Activated CD4-positive, alpha-beta memory T cell treated with anti-CD3 and anti-CD28 coated beads, Interleukin-2, amount 10 ng/mL, durations not matched to agents 7 days and 5 days (primary cell): ENCODE results near the gene COL6A2. TPM values are rescaled to one million over a fixed set of nuclear protein-coding genes. Genes with fewer than 3 reads are reported as not detected.
A peak's percentile ranks its signal among the peaks of the same experiment; 100 is the strongest.
"Not testable (repeated sequence)": the region's sequence is repeated elsewhere in the genome, so short reads cannot be mapped to it uniquely, and the experiment has no call there.

Source experiments
- CTCF ChIA-PET: fragments of 350-600 bp; sonication (Branson Sonifier 250); formaldehyde crosslinking; loops from one replicate; lab custom pipeline; 2021; ENCODE audit warnings: antibody characterized with exemption, inconsistent platforms; lab: Charles Lee
- POLR2A ChIA-PET: fragments of 350-600 bp; sonication (Branson Sonifier 250); formaldehyde crosslinking; loops from one replicate; lab custom pipeline; 2021; ENCODE audit warnings: antibody characterized with exemption; lab: Charles Lee
- DNase-seq: peaks from one replicate; pipeline ENCODE4 v3.0.0-alpha.2; 2020
- H3K27ac Mint-ChIP-seq: one replicate; pipeline ENCODE4 v1.8.0; 2021; ENCODE audit warnings: mild to moderate bottlenecking, mixed read lengths
- H3K27me3 Mint-ChIP-seq: one replicate; pipeline ENCODE4 v1.8.0; 2021; ENCODE audit warnings: mixed read lengths
- H3K36me3 Mint-ChIP-seq: one replicate; pipeline ENCODE4 v1.8.0; 2021; ENCODE audit warnings: low read depth, mixed read lengths
- H3K4me1 Mint-ChIP-seq: one replicate; pipeline ENCODE4 v1.8.0; 2021; ENCODE audit warnings: mixed read lengths
- H3K4me3 Mint-ChIP-seq: one replicate; pipeline ENCODE4 v1.8.0; 2021; ENCODE audit warnings: mild to moderate bottlenecking, mixed read lengths
- H3K9me3 Mint-ChIP-seq: one replicate; pipeline ENCODE4 v1.8.0; 2021; ENCODE audit warnings: mixed read lengths
- total RNA-seq, 2 experiments: library from RNA; stranded (reverse); gene quantifications; one replicate each; pipeline ENCODE4 v1.2.3, GENCODE V29; 2021

COL6A2 gene
- total RNA-seq, 2 experiments from 2014 or later = 1.1 to 1.6 TPM

- Mint-ChIP-seq H3K36me3 (no peaks in the 10 kb centered on the region), H3K27ac (no peak overlapping the region), H3K4me1 (peaks cover 6% of the 10 kb centered on the region), H3K9me3 (peaks cover 17% of the 10 kb centered on the region), H3K4me3 (no peak overlapping the region), H3K27me3 (peaks cover 6% of the 10 kb centered on the region)
- no peak for DNase-seq
- ChIA-PET POLR2A (no interaction called here), CTCF (no interaction called here)
These were observed 41.4 kb upstream of the COL6A2 start for GRCh38 chr21:46056450-46056903.

DNA sequence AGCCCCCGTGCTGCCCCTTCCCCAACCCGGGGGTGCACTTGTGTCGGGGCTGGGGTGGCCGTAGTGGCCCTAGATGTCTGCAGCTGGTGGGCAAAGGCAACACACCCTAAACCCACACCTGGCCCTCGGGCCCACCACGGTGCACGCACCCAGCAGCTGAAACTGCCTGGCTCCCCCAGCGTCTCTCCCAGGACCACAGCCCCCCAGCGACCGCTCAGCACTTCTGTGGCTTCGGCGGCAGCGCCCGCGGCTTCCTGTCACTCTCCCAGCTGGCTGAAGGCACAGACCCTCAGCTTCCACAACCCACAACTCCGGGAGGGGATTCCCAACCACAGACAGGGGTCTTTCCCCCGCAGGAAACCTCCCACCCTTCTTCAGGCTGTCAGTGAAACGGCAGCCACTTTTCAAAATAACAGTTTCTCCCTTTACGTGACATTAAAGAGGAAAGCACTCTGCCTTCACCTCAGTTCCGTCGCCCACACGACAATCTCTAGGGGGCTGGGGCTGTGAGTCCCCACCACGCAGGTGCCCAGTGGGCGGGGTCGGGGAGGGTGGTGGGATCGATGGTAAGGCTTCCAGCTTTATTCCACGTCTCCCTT is 40.7 kb upstream of the COL6A2 start:
- H3K4me3 Mint-ChIP-seq = no peak overlapping the region

DNA sequence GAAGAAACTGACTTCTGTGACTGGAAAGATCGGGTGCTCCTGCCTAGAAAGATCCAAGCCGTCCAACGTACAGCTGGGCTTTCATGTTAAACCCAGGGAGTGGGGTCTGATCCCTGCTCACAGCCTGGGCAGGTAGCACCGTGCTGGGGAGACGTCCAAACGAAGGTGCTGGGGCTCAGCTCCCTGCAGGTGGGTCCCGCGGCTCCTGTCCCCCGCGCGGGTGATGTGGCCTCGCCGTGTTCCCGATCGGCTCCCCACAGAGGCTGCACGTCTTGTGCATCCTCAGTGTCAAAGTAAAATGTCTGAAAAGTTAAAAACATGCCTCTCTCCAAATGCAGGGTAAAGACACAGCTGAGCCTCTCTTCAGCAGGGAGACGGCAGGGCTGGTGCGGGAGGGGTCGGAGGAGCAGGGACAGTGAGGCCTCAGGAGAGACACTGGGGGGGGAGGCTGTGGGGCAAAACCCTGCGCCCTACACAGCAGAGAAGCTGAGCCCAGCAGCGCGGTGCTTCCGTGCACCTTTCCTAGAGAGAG is 40.1 kb upstream of the COL6A2 start:
- ChIA-PET POLR2A (no interaction called here), CTCF (no interaction called here)

More for the DNA sequence above, 40.7 kb upstream of the COL6A2 start:
- CTCF ChIA-PET = no interaction called here
- POLR2A ChIA-PET = no interaction called here
- no peaks in the 10 kb centered on the region for H3K36me3 Mint-ChIP-seq
- H3K27me3 Mint-ChIP-seq = peaks cover 9% of the 10 kb centered on the region
- H3K4me1 Mint-ChIP-seq = peaks cover 6% of the 10 kb centered on the region
- H3K9me3 Mint-ChIP-seq = peaks cover 19% of the 10 kb centered on the region
- no peak for DNase-seq
- no peak overlapping the region for H3K27ac Mint-ChIP-seq

GRCh38 chr21:46058431-46059145 is 39.3 kb upstream of the COL6A2 start:
- Mint-ChIP-seq H3K36me3 (no peaks in the 10 kb centered on the region), H3K4me1 (peaks cover 6% of the 10 kb centered on the region), H3K27ac (no peak overlapping the region), H3K9me3 (peaks cover 19% of the 10 kb centered on the region), H3K4me3 (no peak overlapping the region), H3K27me3 (peaks cover 9% of the 10 kb centered on the region)
- ChIA-PET CTCF (no interaction called here), POLR2A (no interaction called here)
- no peak for DNase-seq

More for the DNA sequence above, 40.1 kb upstream of the COL6A2 start:
- Mint-ChIP-seq H3K4me1 (peaks cover 6% of the 10 kb centered on the region), H3K27me3 (peaks cover 9% of the 10 kb centered on the region), H3K4me3 (no peak overlapping the region), H3K9me3 (peaks cover 19% of the 10 kb centered on the region), H3K27ac (no peak overlapping the region), H3K36me3 (no peaks in the 10 kb centered on the region)
- no peak for DNase-seq

- Mint-ChIP-seq H3K36me3 (no peaks in the 10 kb centered on the region), H3K9me3 (peaks cover 19% of the 10 kb centered on the region), H3K4me3 (no peak overlapping the region), H3K4me1 (peaks cover 6% of the 10 kb centered on the region), H3K27ac (no peak overlapping the region), H3K27me3 (peaks cover 9% of the 10 kb centered on the region)
- POLR2A ChIA-PET = no interaction called here
- no peak for DNase-seq
- CTCF ChIA-PET = no interaction called here
These were observed 38.7 kb upstream of the COL6A2 start for GRCh38 chr21:46059195-46059594.

- DNase-seq, H3K4me1 Mint-ChIP-seq, H3K27ac Mint-ChIP-seq, H3K36me3 Mint-ChIP-seq, H3K27me3 Mint-ChIP-seq, POLR2A ChIA-PET, CTCF ChIA-PET, H3K4me3 Mint-ChIP-seq: not testable (repeated sequence)
- peaks cover 19% of the 10 kb centered on the region for H3K9me3 Mint-ChIP-seq
These were observed 38.0 kb upstream of the COL6A2 start for GRCh38 chr21:46059711-46060455.

- ChIA-PET POLR2A (no interaction called here), CTCF (no interaction called here)
- Mint-ChIP-seq H3K4me3 (no peak overlapping the region), H3K4me1 (peaks cover 6% of the 10 kb centered on the region), H3K27ac (no peak overlapping the region), H3K27me3 (peaks cover 9% of the 10 kb centered on the region), H3K36me3 (no peaks in the 10 kb centered on the region), H3K9me3 (peaks cover 19% of the 10 kb centered on the region)
- no peak for DNase-seq
These were observed 37.3 kb upstream of the COL6A2 start for GRCh38 chr21:46060596-46061061.

DNA sequence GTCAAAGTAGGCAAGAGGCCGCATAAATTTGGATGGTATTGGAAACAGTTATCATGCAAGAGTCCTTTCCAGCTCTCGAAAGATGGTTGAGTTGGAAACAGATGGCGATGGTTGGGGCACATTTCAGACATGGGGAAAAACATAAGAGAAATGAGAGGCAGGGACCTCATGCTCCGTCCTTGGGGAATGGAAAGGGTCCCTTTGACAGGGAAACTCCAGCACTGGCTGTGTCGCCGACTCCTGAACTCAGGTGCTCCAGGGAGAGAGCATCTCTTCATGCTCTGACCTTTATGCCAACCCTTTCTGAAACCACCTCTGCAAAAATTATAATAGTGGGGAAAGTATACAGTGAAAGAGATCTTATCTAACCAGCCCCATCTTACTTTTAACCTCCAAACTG is 36.8 kb upstream of the COL6A2 start:
- DNase-seq = no peak
- H3K27ac Mint-ChIP-seq = no peak overlapping the region

DNA sequence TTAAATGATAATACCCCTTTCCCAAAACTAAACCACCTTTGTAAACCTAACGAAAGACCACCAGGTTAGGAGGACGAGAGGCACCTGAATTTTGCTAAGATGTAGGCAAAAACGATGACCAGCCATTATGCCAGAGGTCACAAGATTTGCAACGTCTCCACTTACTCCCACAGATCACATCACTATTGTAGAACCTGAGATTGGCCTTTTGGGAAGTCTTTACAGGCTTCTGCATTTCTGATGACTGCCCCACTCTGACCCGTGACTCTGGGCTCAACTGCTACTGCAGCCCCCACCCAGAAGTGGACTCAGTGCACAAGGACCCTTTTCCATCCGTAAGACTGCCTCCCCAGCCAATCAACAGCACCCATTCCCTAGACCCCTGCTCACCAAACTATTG is 36.4 kb upstream of the COL6A2 start:
- DNase-seq = no peak
- CTCF ChIA-PET = no interaction called here

More for the DNA sequence above, 36.8 kb upstream of the COL6A2 start:
- Mint-ChIP-seq H3K27me3 (peaks cover 10% of the 10 kb centered on the region), H3K9me3 (peaks cover 19% of the 10 kb centered on the region), H3K4me1 (peaks cover 6% of the 10 kb centered on the region), H3K36me3 (no peaks in the 10 kb centered on the region), H3K4me3 (no peak overlapping the region)
- CTCF ChIA-PET = no interaction called here
- POLR2A ChIA-PET = no interaction called here

DNA sequence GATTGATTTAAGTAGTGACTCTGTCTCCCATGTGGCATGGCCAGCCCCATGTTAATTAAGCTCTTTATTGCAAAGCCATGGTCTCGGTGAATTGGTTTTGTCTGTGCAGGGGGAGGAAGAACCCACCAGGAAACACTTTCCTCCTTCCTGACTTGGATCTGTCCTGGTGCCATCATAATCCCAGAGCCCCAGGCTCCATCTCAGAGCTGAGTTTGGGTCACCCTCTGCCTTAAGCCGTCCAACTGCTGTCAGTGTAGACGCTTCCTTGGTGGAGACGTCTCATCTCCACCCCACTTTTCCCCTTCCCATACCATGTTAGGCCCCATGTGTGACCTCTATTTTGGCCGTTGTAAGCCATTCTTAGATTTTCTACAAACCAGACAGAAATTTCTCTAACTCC is 36.0 kb upstream of the COL6A2 start:
- Mint-ChIP-seq H3K27ac (no peak overlapping the region), H3K9me3 (peaks cover 19% of the 10 kb centered on the region), H3K36me3 (no peaks in the 10 kb centered on the region), H3K4me1 (peaks cover 6% of the 10 kb centered on the region), H3K4me3 (no peak overlapping the region), H3K27me3 (peaks cover 13% of the 10 kb centered on the region)
- no peak for DNase-seq
- ChIA-PET POLR2A (no interaction called here), CTCF (no interaction called here)

More for the DNA sequence above, 36.4 kb upstream of the COL6A2 start:
- no peak overlapping the region for H3K4me3 Mint-ChIP-seq
- H3K4me1 Mint-ChIP-seq = peaks cover 6% of the 10 kb centered on the region
- peaks cover 19% of the 10 kb centered on the region for H3K9me3 Mint-ChIP-seq
- H3K27me3 Mint-ChIP-seq = peaks cover 13% of the 10 kb centered on the region
- POLR2A ChIA-PET = no interaction called here
- no peak overlapping the region for H3K27ac Mint-ChIP-seq
- H3K36me3 Mint-ChIP-seq = no peaks in the 10 kb centered on the region

DNA sequence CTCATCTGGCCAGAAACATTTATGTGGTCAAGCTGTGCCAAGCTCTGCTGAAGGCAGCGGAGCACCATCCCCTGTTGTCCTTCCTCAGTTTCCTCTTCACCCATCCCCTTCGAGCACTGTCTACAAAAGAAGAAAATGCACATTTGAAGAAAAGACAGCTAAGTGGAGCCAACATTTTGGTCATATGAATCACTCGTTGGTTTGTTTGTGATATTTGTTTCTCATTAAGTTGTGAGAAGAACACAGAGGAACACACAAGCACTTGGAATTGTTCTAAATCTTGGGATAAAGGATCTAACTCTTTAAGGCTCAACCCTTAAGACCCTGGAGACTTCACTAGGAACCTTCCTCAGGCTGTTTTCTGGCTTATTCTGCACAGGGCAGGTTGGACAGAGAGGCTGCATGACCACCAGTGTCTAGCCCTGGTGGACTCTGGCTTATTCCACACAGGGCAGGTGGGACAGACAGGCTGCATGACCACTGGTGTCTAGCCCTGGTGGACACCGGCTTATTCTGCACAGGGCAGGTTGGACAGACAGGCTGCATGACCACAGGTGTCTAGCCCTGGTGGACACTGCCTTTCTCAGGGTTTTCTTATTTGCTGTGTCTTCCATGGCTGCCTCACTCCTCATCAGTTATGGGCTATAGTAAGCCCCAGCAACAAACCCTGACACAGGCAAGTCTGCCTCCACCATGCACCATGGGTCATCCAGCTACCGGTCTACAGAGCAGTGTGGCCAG is 35.3 kb upstream of the COL6A2 start:
- ChIA-PET CTCF (no interaction called here), POLR2A (no interaction called here)
- Mint-ChIP-seq H3K9me3 (peaks cover 19% of the 10 kb centered on the region), H3K4me3 (no peak overlapping the region), H3K27ac (no peak overlapping the region), H3K27me3 (peaks cover 11% of the 10 kb centered on the region), H3K4me1 (peaks cover 3% of the 10 kb centered on the region), H3K36me3 (no peaks in the 10 kb centered on the region)
- DNase-seq = no peak

- ChIA-PET CTCF (no interaction called here), POLR2A (no interaction called here)
- Mint-ChIP-seq H3K4me1 (peaks cover 3% of the 10 kb centered on the region), H3K36me3 (no peaks in the 10 kb centered on the region), H3K27me3 (peaks cover 11% of the 10 kb centered on the region), H3K9me3 (peaks cover 19% of the 10 kb centered on the region), H3K27ac (no peak overlapping the region), H3K4me3 (no peak overlapping the region)
- peak; percentile 8 for DNase-seq
These were observed 34.7 kb upstream of the COL6A2 start for GRCh38 chr21:46063227-46063626.
